KOPT-K1 (cell line): ENCODE data around the gene FAM20C.

Source experiments
- H3K27ac ChIP-seq: fragments of 200-600 bp; sonication (generic); 2 replicates; pipeline ENCODE4 v1.5.1; 2016; ENCODE audit warnings: antibody characterized with exemption, mild to moderate bottlenecking, low read depth, low read length; ENCODE audit not compliant: poor library complexity, severe bottlenecking
- H3K36me3 ChIP-seq: fragments of 200-600 bp; sonication (generic); 2 replicates; pipeline ENCODE4 v1.5.1; 2017; ENCODE audit warnings: antibody characterized with exemption, mild to moderate bottlenecking, low read length, moderate library complexity; ENCODE audit not compliant: insufficient read depth
- H3K9me3 ChIP-seq: fragments of 200-600 bp; sonication (generic); 2 replicates; pipeline ENCODE4 v1.5.1; 2017; ENCODE audit warnings: antibody characterized with exemption, low read length, mild to moderate bottlenecking; ENCODE audit not compliant: insufficient read depth, poor library complexity, severe bottlenecking

The FAM20C gene

GRCh38 chr7:191105-191980 is 1.0 kb upstream of the FAM20C start:
- no peaks in the 10 kb centered on the region for H3K36me3 ChIP-seq
- no peak overlapping the region for H3K27ac ChIP-seq
- no peaks in the 10 kb centered on the region for H3K9me3 ChIP-seq

DNA sequence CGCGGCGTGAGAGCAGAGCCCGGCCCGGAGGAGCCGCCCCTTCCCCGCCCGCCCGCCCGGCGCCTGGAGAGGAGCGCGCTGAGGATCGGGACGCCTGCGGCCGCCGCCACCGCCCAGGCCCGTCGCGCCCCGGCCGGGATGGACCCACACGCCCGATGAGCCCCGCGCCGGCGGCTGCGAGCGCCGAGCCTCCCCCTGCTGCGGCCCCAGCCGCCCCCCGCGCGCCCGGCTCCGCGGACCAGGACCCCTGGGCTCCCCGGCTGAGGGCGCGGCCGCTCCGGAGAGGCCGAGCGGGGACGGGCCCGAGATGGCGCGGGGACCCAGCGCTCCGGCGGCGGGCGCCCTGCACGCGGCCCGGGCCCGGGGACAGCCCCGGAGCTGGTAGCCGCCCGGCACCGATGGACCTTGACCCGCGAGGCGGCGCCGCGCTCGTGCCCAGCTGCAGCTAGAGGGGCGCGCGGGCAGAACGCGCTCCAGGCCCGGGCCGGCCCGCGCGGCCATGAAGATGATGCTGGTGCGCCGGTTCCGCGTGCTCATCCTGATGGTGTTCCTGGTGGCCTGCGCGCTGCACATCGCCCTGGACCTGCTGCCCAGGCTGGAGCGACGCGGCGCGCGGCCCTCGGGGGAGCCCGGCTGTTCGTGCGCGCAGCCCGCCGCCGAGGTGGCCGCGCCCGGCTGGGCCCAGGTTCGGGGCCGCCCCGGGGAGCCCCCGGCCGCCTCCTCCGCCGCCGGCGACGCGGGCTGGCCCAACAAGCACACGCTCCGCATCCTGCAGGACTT is 520 bp downstream of the FAM20C start:
- Histone ChIP-seq H3K9me3 (no peaks in the 10 kb centered on the region), H3K27ac (no peak overlapping the region), H3K36me3 (no peaks in the 10 kb centered on the region)

DNA sequence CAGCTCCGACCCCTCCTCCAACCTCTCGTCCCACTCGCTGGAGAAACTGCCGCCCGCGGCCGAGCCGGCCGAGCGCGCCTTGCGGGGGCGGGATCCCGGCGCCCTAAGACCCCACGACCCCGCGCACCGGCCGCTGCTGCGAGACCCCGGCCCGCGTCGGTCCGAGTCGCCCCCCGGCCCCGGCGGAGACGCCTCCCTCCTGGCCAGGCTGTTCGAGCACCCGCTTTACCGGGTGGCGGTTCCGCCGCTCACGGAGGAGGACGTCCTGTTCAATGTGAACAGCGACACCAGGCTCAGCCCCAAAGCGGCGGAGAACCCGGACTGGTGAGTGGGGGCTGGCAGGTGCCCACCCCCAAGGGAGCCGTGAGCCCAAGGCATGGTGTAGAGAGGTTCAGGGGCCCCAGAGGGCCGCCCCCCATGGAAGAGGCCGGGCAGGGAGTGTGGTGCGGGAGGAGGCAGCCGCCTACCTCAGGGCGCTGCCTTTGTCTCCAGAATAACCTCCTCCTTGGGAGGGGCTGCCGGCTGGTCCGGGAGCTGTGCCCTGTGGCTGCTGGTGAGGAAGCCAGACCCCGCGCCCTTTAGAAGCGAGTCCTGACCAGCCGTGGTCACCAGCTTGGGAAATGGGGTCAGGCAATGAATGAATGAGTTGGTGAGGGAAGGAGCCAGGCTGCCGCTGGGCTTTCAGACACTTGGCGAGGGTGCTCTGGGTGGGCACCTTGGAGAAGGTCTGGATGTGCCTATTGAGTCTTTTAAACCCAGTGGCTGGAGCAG is 1.3 kb downstream of the FAM20C start:
- H3K27ac ChIP-seq, result no peak overlapping the region
- H3K36me3 ChIP-seq, result no peaks in the 10 kb centered on the region
- no peaks in the 10 kb centered on the region for H3K9me3 ChIP-seq

- H3K36me3 ChIP-seq, result no peaks in the 10 kb centered on the region
- H3K9me3 ChIP-seq, result no peaks in the 10 kb centered on the region
- H3K27ac ChIP-seq, result no peak overlapping the region
These were observed 2.1 kb downstream of the FAM20C start for GRCh38 chr7:194252-195009.

DNA sequence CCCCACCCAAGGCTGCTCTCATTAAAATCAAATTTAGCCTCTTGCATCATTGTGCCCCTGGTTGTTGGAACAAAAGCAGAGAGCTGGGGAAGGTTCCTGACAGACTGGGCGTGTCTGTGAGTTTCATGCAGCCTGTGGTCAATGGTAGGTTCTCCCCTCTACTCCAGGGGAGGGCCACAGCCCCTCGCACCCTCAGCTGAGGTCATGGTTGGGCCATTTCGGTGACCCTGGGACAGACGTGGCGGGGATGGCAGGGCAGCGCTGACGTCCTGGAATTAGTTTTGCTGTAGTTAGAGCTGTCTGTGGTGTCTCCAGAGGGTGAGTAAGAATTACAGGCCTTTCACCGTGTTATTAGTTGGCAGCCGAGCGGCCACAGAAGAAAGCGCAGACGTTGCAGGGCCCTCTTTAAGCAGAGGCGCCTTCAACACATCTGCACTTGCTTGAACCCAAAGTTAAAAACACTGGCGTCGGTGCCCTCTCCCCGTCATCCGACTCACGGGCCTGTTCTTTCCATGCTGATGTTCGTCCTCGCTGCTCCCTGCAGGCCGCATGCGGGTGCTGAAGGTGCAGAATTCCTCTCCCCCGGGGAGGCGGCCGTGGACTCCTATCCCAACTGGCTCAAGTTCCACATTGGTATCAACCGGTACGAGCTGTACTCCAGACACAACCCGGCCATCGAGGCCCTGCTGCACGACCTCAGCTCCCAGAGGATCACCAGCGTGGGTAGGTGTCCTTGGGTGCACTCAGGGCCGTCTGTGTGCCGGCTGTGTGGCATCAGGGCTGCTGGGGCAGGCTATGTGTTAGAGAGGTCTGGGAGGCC is 2.8 kb downstream of the FAM20C start:
- no peaks in the 10 kb centered on the region for H3K36me3 ChIP-seq
- H3K27ac ChIP-seq, result no peak overlapping the region

GRCh38 chr7:195830-196128 is 3.4 kb downstream of the FAM20C start:
- Histone ChIP-seq H3K36me3 (no peaks in the 10 kb centered on the region), H3K9me3 (no peaks in the 10 kb centered on the region), H3K27ac (no peak overlapping the region)

More for the DNA sequence above, 2.8 kb downstream of the FAM20C start:
- no peaks in the 10 kb centered on the region for H3K9me3 ChIP-seq

- no peak overlapping the region for H3K27ac ChIP-seq
- H3K36me3 ChIP-seq, result no peaks in the 10 kb centered on the region
- no peaks in the 10 kb centered on the region for H3K9me3 ChIP-seq
These were observed 3.9 kb downstream of the FAM20C start for GRCh38 chr7:196283-196682.

GRCh38 chr7:196778-197321 is 4.5 kb downstream of the FAM20C start:
- Histone ChIP-seq H3K36me3 (no peaks in the 10 kb centered on the region), H3K27ac (no peak overlapping the region), H3K9me3 (no peaks in the 10 kb centered on the region)

- H3K36me3 ChIP-seq, result no peaks in the 10 kb centered on the region
- H3K9me3 ChIP-seq, result no peaks in the 10 kb centered on the region
- H3K27ac ChIP-seq, result no peak overlapping the region
These were observed 5.3 kb downstream of the FAM20C start for GRCh38 chr7:197413-198335.

DNA sequence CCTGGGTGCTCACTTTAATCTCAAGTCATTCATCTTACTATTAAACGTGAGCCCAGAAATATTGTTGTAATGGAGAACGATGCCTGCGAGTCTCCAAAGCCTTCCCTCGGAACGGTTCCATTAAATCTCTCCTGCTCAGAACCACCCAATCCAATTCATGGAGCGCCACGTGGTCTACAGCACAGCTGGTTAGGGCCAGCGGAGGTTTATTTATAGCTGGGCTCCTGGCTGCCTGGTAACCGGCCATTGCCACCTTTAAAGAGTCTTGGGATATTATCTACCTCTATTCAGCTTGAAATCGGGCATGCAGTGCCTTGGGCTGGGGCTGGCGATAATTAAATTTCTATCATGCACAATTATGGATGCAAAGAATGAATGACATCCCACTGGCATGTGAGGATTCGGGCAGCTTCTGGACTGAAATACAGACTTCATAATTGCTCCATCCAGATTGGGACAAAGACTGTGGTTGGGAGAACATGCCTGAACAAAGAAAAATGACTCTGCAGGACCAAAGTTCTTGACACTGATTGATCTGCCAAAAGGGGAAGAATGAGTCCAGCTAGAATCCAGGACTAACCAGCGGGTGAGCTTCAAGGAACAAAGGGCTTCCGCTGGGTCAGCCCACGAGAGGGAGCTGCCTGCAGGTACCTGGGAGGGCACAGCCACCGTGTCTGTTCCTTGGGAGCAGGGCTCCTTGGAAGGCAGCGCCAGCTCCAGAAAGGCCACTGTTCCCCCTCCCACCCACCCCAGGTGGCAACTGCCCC is 7.3 kb downstream of the FAM20C start:
- Histone ChIP-seq H3K9me3 (no peaks in the 10 kb centered on the region), H3K36me3 (no peaks in the 10 kb centered on the region), H3K27ac (no peak overlapping the region)

DNA sequence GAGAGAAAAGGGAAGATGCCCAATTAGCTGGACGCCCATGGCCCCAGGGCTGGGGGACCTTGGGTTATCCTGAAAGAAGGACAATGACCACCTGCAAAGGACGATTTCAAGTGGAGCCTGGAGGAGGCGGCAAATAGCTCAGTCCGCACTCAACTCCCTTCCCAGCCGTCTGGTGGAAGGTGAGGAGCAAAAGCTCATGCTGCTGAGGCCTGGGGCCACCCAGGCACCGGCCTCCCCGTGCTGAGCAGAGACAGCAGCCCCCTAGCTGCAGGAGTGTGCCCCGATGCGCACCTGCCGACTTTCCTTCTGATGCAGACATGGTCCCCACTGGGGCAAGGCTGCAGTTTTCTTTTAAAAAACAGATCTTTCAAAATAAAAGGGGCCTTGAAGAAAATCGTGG is 7.9 kb downstream of the FAM20C start:
- no peaks in the 10 kb centered on the region for H3K9me3 ChIP-seq
- no peak overlapping the region for H3K27ac ChIP-seq
- H3K36me3 ChIP-seq, result no peaks in the 10 kb centered on the region

- Histone ChIP-seq H3K27ac (no peak overlapping the region), H3K9me3 (no peaks in the 10 kb centered on the region), H3K36me3 (no peaks in the 10 kb centered on the region)
These were observed 8.3 kb downstream of the FAM20C start for GRCh38 chr7:200704-201103.
